Common myeloid progenitor, CD34-positive (primary cell): Measurements from ENCODE around the gene NODAL. TPM values are rescaled to one million over a fixed set of nuclear protein-coding genes. Genes with fewer than 3 reads are reported as not detected.
"Not testable (repeated sequence)": the region's sequence is repeated elsewhere in the genome, so short reads cannot be mapped to it uniquely, and the experiment has no call there.

ENCODE experiments used
- CTCF ChIA-PET: fragments of 350-600 bp; sonication (Branson Sonifier 250); formaldehyde crosslinking; loops from one replicate; lab custom pipeline; 2021; ENCODE audit warnings: antibody characterized with exemption; lab: Charles Lee
- POLR2A ChIA-PET: fragments of 350-600 bp; sonication (Branson Sonifier 250); formaldehyde crosslinking; loops from one replicate; lab custom pipeline; 2021; ENCODE audit warnings: antibody characterized with exemption; lab: Charles Lee
- DNase-seq, 3 donors: peaks; one replicate each; pipeline versions ENCODE4 v3.0.0 to v3.0.0-alpha.2; 2013
- H3K27ac ChIP-seq, 2 experiments: 1 replicate in 1 of 2; 2 replicates in 1 of 2; pipeline ENCODE4 v1.7.0; 2013; ENCODE audit warnings: inconsistent platforms in 2 of 2, low read length in 2 of 2, mild to moderate bottlenecking in 2 of 2, low read depth in 1 of 2, moderate library complexity in 1 of 2; ENCODE audit not compliant: severe bottlenecking in 2 of 2, insufficient read depth in 1 of 2, poor library complexity in 1 of 2
- H3K27me3 ChIP-seq, 5 experiments: replicated peaks in 2 of 5; 1 replicate in 3 of 5; 2 replicates in 2 of 5; pipeline versions ENCODE4 v1.6.1 to v1.7.0; 2013; ENCODE audit warnings: low read length in 4 of 5, mild to moderate bottlenecking in 2 of 5, moderate library complexity in 2 of 5, inconsistent platforms in 1 of 5; ENCODE audit not compliant: insufficient read depth in 5 of 5, control insufficient read depth in 4 of 5
- H3K36me3 ChIP-seq, 4 experiments: 1 replicate in 2 of 4; 2 replicates in 2 of 4; pipeline versions ENCODE4 v1.6.1 to v1.7.0; 2013; ENCODE audit warnings: low read length in 3 of 4, control low read depth in 1 of 4, mild to moderate bottlenecking in 1 of 4; ENCODE audit not compliant: control insufficient read depth in 4 of 4, insufficient read depth in 4 of 4
- H3K4me1 ChIP-seq, 4 experiments: 1 replicate in 3 of 4; 2 replicates in 1 of 4; pipeline versions ENCODE4 v1.6.1 to v1.7.1; 2013; ENCODE audit warnings: low read length in 3 of 4, mild to moderate bottlenecking in 3 of 4, control low read depth in 1 of 4, inconsistent platforms in 1 of 4, moderate library complexity in 1 of 4; ENCODE audit not compliant: control insufficient read depth in 4 of 4, insufficient read depth in 4 of 4; ENCODE audit errors: control extremely low read depth in 1 of 4
- H3K4me3 ChIP-seq, 7 experiments: 1 replicate in 4 of 7; 2 replicates in 3 of 7; pipeline versions ENCODE4 v1.5.1 to v1.7.0; 2013; ENCODE audit warnings: mild to moderate bottlenecking in 7 of 7, low read length in 6 of 7, moderate library complexity in 6 of 7, inconsistent platforms in 2 of 7, low read depth in 2 of 7, control low read depth in 1 of 7; ENCODE audit not compliant: insufficient read depth in 4 of 7, control insufficient read depth in 1 of 7; ENCODE audit errors: extremely low read depth in 1 of 7
- H3K9me3 ChIP-seq, 5 experiments: 1 replicate in 4 of 5; 2 replicates in 1 of 5; pipeline versions ENCODE4 v1.6.1 to v1.7.1; 2013; ENCODE audit warnings: low read length in 4 of 5, mild to moderate bottlenecking in 2 of 5, inconsistent platforms in 1 of 5, low read depth in 1 of 5, moderate library complexity in 1 of 5; ENCODE audit not compliant: control insufficient read depth in 4 of 5, insufficient read depth in 2 of 5; ENCODE audit errors: control extremely low read depth in 1 of 5
- WGBS: methylation state at CpG from one replicate; pipeline ENCODE4 v1.1.5; 2013; ENCODE audit not compliant: insufficient coverage; 5-methylcytosine and 5-hydroxymethylcytosine counted together
- polyA plus RNA-seq: library from polyadenylated mRNA; unstranded; fragments of 120-200 nt; gene quantifications from one replicate; pipeline ENCODE4 v1.2.1, GENCODE V29; 2013

NODAL gene
- polyA plus RNA-seq: 0.33 TPM

- WGBS: 7% methylated on average over 32 of the region's 60 CpGs
- peak in 2 of 3 donors; percentile 23 to 41 for DNase-seq
- POLR2A ChIA-PET: no interaction called here
- CTCF ChIA-PET: no interaction called here
- Histone ChIP-seq H3K4me3 (peak within 1 kb of the TSS in 5 of 7 experiments; percentile 11 to 61 (median 50)), H3K36me3 (no peaks in the 10 kb centered on the region), H3K27me3 (peaks cover 0 to 60% (median 37%) of the 10 kb centered on the region in 5 experiments), H3K9me3 (no peaks in the 10 kb centered on the region), H3K4me1 (peaks cover 0 to 17% (median 13%) of the 10 kb centered on the region in 4 experiments), H3K27ac (no peak within 1 kb of the TSS)
Measured at GRCh38 chr10:70441161-70441894, at the start of gene NODAL. NODAL (minus strand) TSS chr10:70441681; CDS start chr10:70441667, 14 bp downstream.

GRCh38 chr10:70490142-70490541 lies 48.7 kb upstream of the NODAL start:
- Histone ChIP-seq H3K9me3 (no peaks in the 10 kb centered on the region), H3K27ac (no peak overlapping the region), H3K27me3 (no peaks in the 10 kb centered on the region), H3K4me3 (no peak overlapping the region), H3K4me1 (peaks cover 16 to 49% (median 34%) of the 10 kb centered on the region in 4 experiments), H3K36me3 (peaks cover 0 to 3% (median 0%) of the 10 kb centered on the region in 4 experiments)
- 90% methylated on average over 4 of the region's 4 CpGs for WGBS
- ChIA-PET CTCF (interaction anchor here (0.8 to 1.5 kb wide), 3 partner anchors 19 to 33 kb away, joined by 3 to 4 read pairs (median 4); no protein-coding TSS in a partner anchor), POLR2A (no interaction called here)
- DNase-seq: no peak

GRCh38 chr10:70487824-70488223 lies 46.3 kb upstream of the NODAL start:
- no peak overlapping the region for H3K4me3 ChIP-seq
- H3K36me3 ChIP-seq: peaks cover 0 to 3% (median 0%) of the 10 kb centered on the region in 4 experiments
- no peaks in the 10 kb centered on the region for H3K27me3 ChIP-seq
- no peak for DNase-seq
- CTCF ChIA-PET: interaction anchor here (1.0 to 1.5 kb wide), 2 partner anchors 8 to 9 kb away, joined by 3 to 6 read pairs; no protein-coding TSS in a partner anchor
- POLR2A ChIA-PET: no interaction called here
- no peaks in the 10 kb centered on the region for H3K9me3 ChIP-seq
- no peak overlapping the region for H3K27ac ChIP-seq
- 93% methylated on average over 2 of the region's 3 CpGs for WGBS
- peaks cover 3 to 31% (median 20%) of the 10 kb centered on the region in 4 experiments for H3K4me1 ChIP-seq

- POLR2A ChIA-PET, H3K27me3 ChIP-seq, H3K36me3 ChIP-seq, H3K27ac ChIP-seq, H3K4me3 ChIP-seq, DNase-seq, H3K9me3 ChIP-seq: not testable (repeated sequence)
- WGBS: 100% methylated on average over 6 of the region's 6 CpGs
- peaks cover 2 to 49% (median 42%) of the 10 kb centered on the region in 4 experiments for H3K4me1 ChIP-seq
- CTCF ChIA-PET: interaction anchor here (1.6 kb wide), 1 partner anchor 22 kb away, joined by 5 read pairs; no protein-coding TSS in a partner anchor
Measured at GRCh38 chr10:70483872-70484271, 42.4 kb upstream of the NODAL start.

- Histone ChIP-seq H3K27ac (no peak overlapping the region), H3K4me1 (peaks cover 2 to 55% (median 48%) of the 10 kb centered on the region in 4 experiments), H3K9me3 (no peaks in the 10 kb centered on the region), H3K27me3 (no peaks in the 10 kb centered on the region), H3K4me3 (no peak overlapping the region), H3K36me3 (peaks cover 0 to 3% (median 0%) of the 10 kb centered on the region in 4 experiments)
- ChIA-PET POLR2A (no interaction called here), CTCF (interaction anchor here (0.9 to 1.6 kb wide), 3 partner anchors 21 to 29 kb away, joined by 3 to 5 read pairs (median 3); no protein-coding TSS in a partner anchor)
- DNase-seq: no peak
- WGBS: 65% methylated on average over 8 of the region's 8 CpGs
Measured at GRCh38 chr10:70482982-70483760, 41.7 kb upstream of the NODAL start.

- no peak for DNase-seq
- POLR2A ChIA-PET: interaction anchor here (0.6 to 3.6 kb wide), 2 partner anchors 12 to 27 kb away, joined by 3 to 14 read pairs; no protein-coding TSS in a partner anchor
- CTCF ChIA-PET: interaction anchor here (0.9 to 7.8 kb wide), 6 partner anchors 11 to 57 kb away, joined by 3 to 46 read pairs (median 24); no protein-coding TSS in a partner anchor
- no peak overlapping the region for H3K27ac ChIP-seq
- peaks cover 2 to 67% (median 58%) of the 10 kb centered on the region in 4 experiments for H3K4me1 ChIP-seq
- no peak overlapping the region for H3K4me3 ChIP-seq
- no peaks in the 10 kb centered on the region for H3K9me3 ChIP-seq
- 92% methylated on average over 6 of the region's 7 CpGs for WGBS
- peaks cover 0 to 3% (median 0%) of the 10 kb centered on the region in 4 experiments for H3K36me3 ChIP-seq
- no peaks in the 10 kb centered on the region for H3K27me3 ChIP-seq
Measured at GRCh38 chr10:70481831-70482530, 40.5 kb upstream of the NODAL start.
